Liver (tissue), 9 donors: ENCODE measurements around the gene IL5RA. TPM values are rescaled to one million over a fixed set of nuclear protein-coding genes. Genes with fewer than 3 reads are reported as not detected.

Experiments used
- DNase-seq: peaks from one replicate; pipeline ENCODE4 v3.0.0-alpha.2; 2017; ENCODE audit warnings: low spot score
- H3K27ac ChIP-seq, 2 donors: one replicate each; pipeline ENCODE4 v1.7.0; 2013; ENCODE audit warnings: inconsistent platforms in 2 of 2, low read length in 2 of 2, control low read depth in 1 of 2, low read depth in 1 of 2, mild to moderate bottlenecking in 1 of 2
- H3K27me3 ChIP-seq, 4 donors: one replicate each; pipeline versions ENCODE4 v1.6.1 to v1.7.0; 2013; ENCODE audit warnings: low read length in 3 of 4, inconsistent platforms in 1 of 4, mild to moderate bottlenecking in 1 of 4, moderate library complexity in 1 of 4; ENCODE audit not compliant: control insufficient read depth in 4 of 4, insufficient read depth in 4 of 4
- H3K36me3 ChIP-seq, 4 donors: one replicate each; pipeline versions ENCODE4 v1.6.1 to v1.7.0; 2013; ENCODE audit warnings: low read length in 3 of 4, mild to moderate bottlenecking in 3 of 4, low read depth in 1 of 4, moderate library complexity in 1 of 4; ENCODE audit not compliant: control insufficient read depth in 4 of 4, insufficient read depth in 3 of 4
- H3K4me1 ChIP-seq, 4 donors: one replicate each; pipeline versions ENCODE4 v1.6.1 to v1.7.0; 2013; ENCODE audit warnings: low read length in 3 of 4, mild to moderate bottlenecking in 3 of 4, moderate library complexity in 1 of 4; ENCODE audit not compliant: control insufficient read depth in 4 of 4, insufficient read depth in 4 of 4
- H3K4me3 ChIP-seq, 3 donors: one replicate each; pipeline versions ENCODE4 v1.6.1 to v1.7.0; 2013; ENCODE audit warnings: low read length in 3 of 3, control low read depth in 1 of 3, low read depth in 1 of 3, mild to moderate bottlenecking in 1 of 3
- H3K9ac ChIP-seq, 2 donors: one replicate each; pipeline ENCODE4 v1.7.0; 2013; ENCODE audit warnings: low read length in 2 of 2, mild to moderate bottlenecking in 2 of 2, moderate library complexity in 2 of 2, control low read depth in 1 of 2, low read depth in 1 of 2
- H3K9me3 ChIP-seq, 4 donors: one replicate each; pipeline versions ENCODE4 v1.6.1 to v1.7.0; 2013; ENCODE audit warnings: low read length in 3 of 4; ENCODE audit not compliant: control insufficient read depth in 4 of 4
- EGR1 ChIP-seq, 2 donors: IDR thresholded peaks; 2 replicates each; pipeline ENCODE4 v1.6.1; 2016 to 2018; ENCODE audit warnings: antibody characterized with exemption in 2 of 2, low read depth in 2 of 2
- FOXA1 ChIP-seq: IDR thresholded peaks from 2 replicates; pipeline ENCODE4 v1.6.1; 2016; ENCODE audit warnings: antibody characterized with exemption
- FOXA2 ChIP-seq: IDR thresholded peaks from 2 replicates; pipeline ENCODE4 v1.6.1; 2016; ENCODE audit warnings: antibody characterized with exemption
- GABPA ChIP-seq, 2 donors: IDR thresholded peaks in 1 of 2; conservative IDR thresholded peaks in 1 of 2; 2 replicates each; pipeline ENCODE4 v1.6.1; 2016; ENCODE audit warnings: antibody characterized with exemption in 2 of 2, mild to moderate bottlenecking in 1 of 2, moderate library complexity in 1 of 2
- HNF4A ChIP-seq, 2 donors: conservative IDR thresholded peaks; 2 replicates each; pipeline ENCODE4 v1.6.1; 2016; ENCODE audit warnings: antibody characterized with exemption in 2 of 2, mild to moderate bottlenecking in 2 of 2
- HNF4G ChIP-seq: IDR thresholded peaks from 2 replicates; pipeline ENCODE4 v1.6.1; 2016; ENCODE audit warnings: antibody characterized with exemption
- JUND ChIP-seq, 2 donors: IDR thresholded peaks; 2 replicates each; pipeline ENCODE4 v1.6.1; 2016; ENCODE audit warnings: antibody characterized with exemption in 2 of 2
- NR2F2 ChIP-seq: IDR thresholded peaks from 2 replicates; pipeline ENCODE4 v1.6.1; 2016; ENCODE audit warnings: antibody characterized with exemption
- RAD21 ChIP-seq, 2 donors: IDR thresholded peaks; 2 replicates each; pipeline ENCODE4 v1.6.1; 2016; ENCODE audit warnings: antibody characterized with exemption in 2 of 2, mild to moderate bottlenecking in 2 of 2
- RXRA ChIP-seq, 2 donors: IDR thresholded peaks; 2 replicates each; pipeline ENCODE4 v1.6.1; 2017 to 2018; ENCODE audit warnings: antibody characterized with exemption in 2 of 2, mild to moderate bottlenecking in 1 of 2
- TAF1 ChIP-seq: conservative IDR thresholded peaks from 2 replicates; pipeline ENCODE4 v1.6.1; 2016; ENCODE audit warnings: antibody characterized with exemption, mild to moderate bottlenecking
- YY1 ChIP-seq: IDR thresholded peaks from 2 replicates; pipeline ENCODE4 v1.6.1; 2016; ENCODE audit warnings: antibody characterized with exemption, mild to moderate bottlenecking
- WGBS: extraction: QIAGEN DNeasy Blood & Tissue Kit; methylation state at CpG from one replicate; pipeline ENCODE4 v1.1.7; 2013; 5-methylcytosine and 5-hydroxymethylcytosine counted together
- polyA plus RNA-seq, 2 donors: library from polyadenylated mRNA; stranded (reverse) in 1 of 2; unstranded in 1 of 2; fragments of 200-250 nt in 1 of 2; fragments of >200 nt in 1 of 2; fragmentation: Nextera tagmentation in 1 of 2; extraction: Ambion mirVana in 1 of 2; gene quantifications; one replicate each; pipeline versions ENCODE4 v1.2.1 to v1.2.3, GENCODE V29; 2013 to 2015
- total RNA-seq, 2 donors: library from RNA; depleted of rRNA; stranded (reverse); fragments of >200 nt; gene quantifications; one replicate each; pipeline ENCODE4 v1.2.3, GENCODE V29; 2014
- TF ChIP-seq, protein P1 (sequence below): fragments of 150-350 bp; IDR thresholded peaks from 2 replicates; pipeline ENCODE4 v1.5.1; 2017; ENCODE audit warnings: improper control_type of control experiment, low read depth, low read length; ENCODE audit not compliant: missing input control
- TF ChIP-seq, protein P2 (sequence below): IDR thresholded peaks from 2 replicates; pipeline ENCODE4 v1.6.1; 2016; ENCODE audit warnings: antibody characterized with exemption
- TF ChIP-seq, protein P3 (sequence below): IDR thresholded peaks from 2 replicates; pipeline ENCODE4 v1.6.1; 2016; ENCODE audit warnings: antibody characterized with exemption
- TF ChIP-seq, protein P4 (sequence below): IDR thresholded peaks from 2 replicates; pipeline ENCODE4 v1.6.1; 2016; ENCODE audit warnings: antibody characterized with exemption
- TF ChIP-seq, protein P5 (sequence below): IDR thresholded peaks from 2 replicates; pipeline ENCODE4 v1.6.1; 2016; ENCODE audit warnings: antibody characterized with exemption, mild to moderate bottlenecking
- donor health status: healthy.
- donor health status: healthy.
- donor health status: healthy.
- donor health status: healthy.
- donor health status: healthy.

IL5RA gene
- total and polyA plus RNA-seq, 4 donors: 0.02 to 0.56 (median 0.08) TPM; not detected in 1

DNA sequence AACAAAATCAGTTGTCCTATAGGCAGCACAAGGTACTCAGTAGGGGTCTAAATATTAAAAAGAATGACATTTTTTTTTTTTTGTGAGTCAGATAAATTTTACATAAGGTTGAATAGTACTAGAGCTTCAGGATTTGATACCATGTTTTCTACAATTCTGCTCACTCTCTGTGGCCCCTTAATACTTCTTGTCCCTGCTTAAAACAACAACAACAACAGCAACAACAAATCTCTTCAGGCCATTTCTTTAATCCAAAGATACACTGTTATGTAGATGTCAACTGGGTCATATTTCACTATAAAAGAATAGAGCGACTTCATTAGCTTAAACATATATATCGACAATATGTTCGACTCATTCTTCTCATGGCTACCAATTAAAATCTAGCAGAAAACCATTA is 3.0 kb downstream of the IL5RA start:
- WGBS: 96% methylated on average over 3 of the region's 3 CpGs
- Histone ChIP-seq H3K27me3 (peaks cover 0 to 4% (median 0%) of the 10 kb centered on the region in 4 donors), H3K27ac (no peak overlapping the region), H3K36me3 (no peaks in the 10 kb centered on the region), H3K9ac (no peak overlapping the region), H3K9me3 (no peaks in the 10 kb centered on the region), H3K4me3 (no peak overlapping the region), H3K4me1 (no peaks in the 10 kb centered on the region)
- no peak for DNase-seq
- TF ChIP-seq, protein P1, sequence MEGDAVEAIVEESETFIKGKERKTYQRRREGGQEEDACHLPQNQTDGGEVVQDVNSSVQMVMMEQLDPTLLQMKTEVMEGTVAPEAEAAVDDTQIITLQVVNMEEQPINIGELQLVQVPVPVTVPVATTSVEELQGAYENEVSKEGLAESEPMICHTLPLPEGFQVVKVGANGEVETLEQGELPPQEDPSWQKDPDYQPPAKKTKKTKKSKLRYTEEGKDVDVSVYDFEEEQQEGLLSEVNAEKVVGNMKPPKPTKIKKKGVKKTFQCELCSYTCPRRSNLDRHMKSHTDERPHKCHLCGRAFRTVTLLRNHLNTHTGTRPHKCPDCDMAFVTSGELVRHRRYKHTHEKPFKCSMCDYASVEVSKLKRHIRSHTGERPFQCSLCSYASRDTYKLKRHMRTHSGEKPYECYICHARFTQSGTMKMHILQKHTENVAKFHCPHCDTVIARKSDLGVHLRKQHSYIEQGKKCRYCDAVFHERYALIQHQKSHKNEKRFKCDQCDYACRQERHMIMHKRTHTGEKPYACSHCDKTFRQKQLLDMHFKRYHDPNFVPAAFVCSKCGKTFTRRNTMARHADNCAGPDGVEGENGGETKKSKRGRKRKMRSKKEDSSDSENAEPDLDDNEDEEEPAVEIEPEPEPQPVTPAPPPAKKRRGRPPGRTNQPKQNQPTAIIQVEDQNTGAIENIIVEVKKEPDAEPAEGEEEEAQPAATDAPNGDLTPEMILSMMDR: no peak
- no peak for TF ChIP-seq HNF4G
- TF ChIP-seq FOXA1: no peak
- TF ChIP-seq RAD21 (IDR thresholded peaks at IDR 0.05): no peak
- no peak for TF ChIP-seq JUND (IDR thresholded peaks at IDR 0.05)
- TF ChIP-seq, protein P2, sequence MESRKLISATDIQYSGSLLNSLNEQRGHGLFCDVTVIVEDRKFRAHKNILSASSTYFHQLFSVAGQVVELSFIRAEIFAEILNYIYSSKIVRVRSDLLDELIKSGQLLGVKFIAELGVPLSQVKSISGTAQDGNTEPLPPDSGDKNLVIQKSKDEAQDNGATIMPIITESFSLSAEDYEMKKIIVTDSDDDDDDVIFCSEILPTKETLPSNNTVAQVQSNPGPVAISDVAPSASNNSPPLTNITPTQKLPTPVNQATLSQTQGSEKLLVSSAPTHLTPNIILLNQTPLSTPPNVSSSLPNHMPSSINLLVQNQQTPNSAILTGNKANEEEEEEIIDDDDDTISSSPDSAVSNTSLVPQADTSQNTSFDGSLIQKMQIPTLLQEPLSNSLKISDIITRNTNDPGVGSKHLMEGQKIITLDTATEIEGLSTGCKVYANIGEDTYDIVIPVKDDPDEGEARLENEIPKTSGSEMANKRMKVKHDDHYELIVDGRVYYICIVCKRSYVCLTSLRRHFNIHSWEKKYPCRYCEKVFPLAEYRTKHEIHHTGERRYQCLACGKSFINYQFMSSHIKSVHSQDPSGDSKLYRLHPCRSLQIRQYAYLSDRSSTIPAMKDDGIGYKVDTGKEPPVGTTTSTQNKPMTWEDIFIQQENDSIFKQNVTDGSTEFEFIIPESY: no peak
- no peak for TF ChIP-seq FOXA2
- TF ChIP-seq, protein P3, sequence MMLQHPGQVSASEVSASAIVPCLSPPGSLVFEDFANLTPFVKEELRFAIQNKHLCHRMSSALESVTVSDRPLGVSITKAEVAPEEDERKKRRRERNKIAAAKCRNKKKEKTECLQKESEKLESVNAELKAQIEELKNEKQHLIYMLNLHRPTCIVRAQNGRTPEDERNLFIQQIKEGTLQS: no peak
- no peak for TF ChIP-seq NR2F2
- no peak for TF ChIP-seq RXRA (IDR thresholded peaks at IDR 0.05)
- TF ChIP-seq, protein P4, sequence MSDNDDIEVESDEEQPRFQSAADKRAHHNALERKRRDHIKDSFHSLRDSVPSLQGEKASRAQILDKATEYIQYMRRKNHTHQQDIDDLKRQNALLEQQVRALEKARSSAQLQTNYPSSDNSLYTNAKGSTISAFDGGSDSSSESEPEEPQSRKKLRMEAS: no peak
- TF ChIP-seq GABPA (IDR thresholded peaks at IDR 0.05 in 1 of 2, conservative IDR thresholded peaks at IDR 0.05 in 1 of 2): no peak
- TF ChIP-seq, protein P5, sequence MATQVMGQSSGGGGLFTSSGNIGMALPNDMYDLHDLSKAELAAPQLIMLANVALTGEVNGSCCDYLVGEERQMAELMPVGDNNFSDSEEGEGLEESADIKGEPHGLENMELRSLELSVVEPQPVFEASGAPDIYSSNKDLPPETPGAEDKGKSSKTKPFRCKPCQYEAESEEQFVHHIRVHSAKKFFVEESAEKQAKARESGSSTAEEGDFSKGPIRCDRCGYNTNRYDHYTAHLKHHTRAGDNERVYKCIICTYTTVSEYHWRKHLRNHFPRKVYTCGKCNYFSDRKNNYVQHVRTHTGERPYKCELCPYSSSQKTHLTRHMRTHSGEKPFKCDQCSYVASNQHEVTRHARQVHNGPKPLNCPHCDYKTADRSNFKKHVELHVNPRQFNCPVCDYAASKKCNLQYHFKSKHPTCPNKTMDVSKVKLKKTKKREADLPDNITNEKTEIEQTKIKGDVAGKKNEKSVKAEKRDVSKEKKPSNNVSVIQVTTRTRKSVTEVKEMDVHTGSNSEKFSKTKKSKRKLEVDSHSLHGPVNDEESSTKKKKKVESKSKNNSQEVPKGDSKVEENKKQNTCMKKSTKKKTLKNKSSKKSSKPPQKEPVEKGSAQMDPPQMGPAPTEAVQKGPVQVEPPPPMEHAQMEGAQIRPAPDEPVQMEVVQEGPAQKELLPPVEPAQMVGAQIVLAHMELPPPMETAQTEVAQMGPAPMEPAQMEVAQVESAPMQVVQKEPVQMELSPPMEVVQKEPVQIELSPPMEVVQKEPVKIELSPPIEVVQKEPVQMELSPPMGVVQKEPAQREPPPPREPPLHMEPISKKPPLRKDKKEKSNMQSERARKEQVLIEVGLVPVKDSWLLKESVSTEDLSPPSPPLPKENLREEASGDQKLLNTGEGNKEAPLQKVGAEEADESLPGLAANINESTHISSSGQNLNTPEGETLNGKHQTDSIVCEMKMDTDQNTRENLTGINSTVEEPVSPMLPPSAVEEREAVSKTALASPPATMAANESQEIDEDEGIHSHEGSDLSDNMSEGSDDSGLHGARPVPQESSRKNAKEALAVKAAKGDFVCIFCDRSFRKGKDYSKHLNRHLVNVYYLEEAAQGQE: no peak

DNA sequence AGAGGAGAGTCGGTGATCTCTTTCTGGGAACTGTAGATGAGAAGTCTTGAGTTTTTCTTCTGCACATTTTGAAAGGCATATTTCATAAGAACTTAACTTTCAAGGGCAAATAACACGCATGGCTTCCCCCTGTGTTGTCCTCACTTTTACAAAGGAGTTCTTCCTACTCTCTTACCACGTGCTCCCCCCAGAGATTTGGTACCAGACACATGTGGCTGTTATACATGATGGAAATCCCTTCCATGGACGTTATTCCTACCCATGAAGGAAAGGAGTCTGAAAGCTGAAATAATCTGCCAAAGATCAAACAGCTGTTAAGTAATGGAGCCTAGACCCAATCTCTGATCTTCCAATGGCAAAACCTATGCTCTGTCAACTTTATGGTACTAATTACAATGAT is 4.4 kb downstream of the IL5RA start:
- no peaks in the 10 kb centered on the region for H3K4me1 ChIP-seq
- WGBS: 73% methylated on average over 4 of the region's 4 CpGs
- H3K36me3 ChIP-seq: no peaks in the 10 kb centered on the region
- H3K9me3 ChIP-seq: no peaks in the 10 kb centered on the region
- no peak overlapping the region for H3K4me3 ChIP-seq
- DNase-seq: no peak
- H3K27me3 ChIP-seq: peaks cover 0 to 4% (median 1%) of the 10 kb centered on the region in 4 donors
- H3K27ac ChIP-seq: no peak overlapping the region
- H3K9ac ChIP-seq: no peak overlapping the region
- TF ChIP-seq YY1 (no peak), RXRA (IDR thresholded peaks at IDR 0.05) (no peak), TAF1 (no peak), HNF4G (no peak), GABPA (IDR thresholded peaks at IDR 0.05 in 1 of 2, conservative IDR thresholded peaks at IDR 0.05 in 1 of 2) (no peak), NR2F2 (no peak), HNF4A (conservative IDR thresholded peaks at IDR 0.05) (no peak), EGR1 (IDR thresholded peaks at IDR 0.05; ENCODE audit: low read depth in 2 of 2) (no peak)
- TF ChIP-seq, protein P5: no peak
- TF ChIP-seq, protein P3: no peak
- TF ChIP-seq, protein P1: no peak
